HepG2 (cell line): ENCODE data around the gene HYAL1. TPM values are rescaled to one million over a fixed set of nuclear protein-coding genes. Genes with fewer than 3 reads are reported as not detected.

ENCODE experiments used
- CAMTA2 ChIP-seq: sonication (generic); formaldehyde crosslinking; IDR thresholded peaks from 2 replicates; pipeline ENCODE4 v1.4.0; 2020; ENCODE audit warnings: mild to moderate bottlenecking, missing genetic modification reagents, borderline replicate concordance
- EED ChIP-seq: sonication (generic); formaldehyde crosslinking; IDR thresholded peaks from 2 replicates; pipeline ENCODE4 v1.5.0; 2020; ENCODE audit warnings: mild to moderate bottlenecking, missing genetic modification reagents
- ESRRA ChIP-seq: sonication (generic); formaldehyde crosslinking; IDR thresholded peaks from 2 replicates; pipeline ENCODE4 v1.5.1; 2020; ENCODE audit warnings: mild to moderate bottlenecking, low read depth, missing genetic modification reagents
- FOXK1 ChIP-seq: sonication (generic); formaldehyde crosslinking; IDR thresholded peaks from 2 replicates; pipeline ENCODE4 v1.4.0; 2020; ENCODE audit warnings: low read depth, missing genetic modification reagents, borderline replicate concordance
- GATAD1 ChIP-seq: IDR thresholded peaks from 2 replicates; pipeline ENCODE4 v1.6.1; 2016; ENCODE audit warnings: missing genetic modification reagents, missing compliant biosample characterization
- MED13 ChIP-seq: sonication (generic); formaldehyde crosslinking; IDR thresholded peaks from 2 replicates; pipeline ENCODE4 v1.5.0; 2020; ENCODE audit warnings: missing genetic modification reagents
- MIER3 ChIP-seq: IDR thresholded peaks from 2 replicates; pipeline ENCODE4 v1.6.1; 2016; ENCODE audit warnings: missing compliant biosample characterization, borderline replicate concordance
- NCOA5 ChIP-seq: sonication (generic); formaldehyde crosslinking; IDR thresholded peaks from 2 replicates; pipeline ENCODE4 v1.4.0; 2020; ENCODE audit warnings: missing genetic modification reagents
- RFXAP ChIP-seq: sonication (generic); formaldehyde crosslinking; IDR thresholded peaks from 2 replicates; pipeline ENCODE4 v1.4.0; 2020; ENCODE audit warnings: missing genetic modification reagents, borderline replicate concordance
- SP2 ChIP-seq: sonication (generic); formaldehyde crosslinking; IDR thresholded peaks from 2 replicates; pipeline ENCODE4 v1.5.1; 2020; ENCODE audit warnings: mild to moderate bottlenecking, missing genetic modification reagents
- SSRP1 ChIP-seq: IDR thresholded peaks from 2 replicates; pipeline ENCODE4 v1.6.1; 2016; ENCODE audit warnings: control low read depth
- TBL1XR1 ChIP-seq: fragments of 150-350 bp; IDR thresholded peaks from 2 replicates; pipeline ENCODE4 v1.6.1; 2014; ENCODE audit warnings: borderline replicate concordance, low read length; ENCODE audit not compliant: partially characterized antibody
- ZBTB1 ChIP-seq: sonication (generic); formaldehyde crosslinking; IDR thresholded peaks from 2 replicates; pipeline ENCODE4 v1.4.0; 2020; ENCODE audit warnings: missing genetic modification reagents, borderline replicate concordance
- ZBTB20 ChIP-seq: sonication (generic); formaldehyde crosslinking; IDR thresholded peaks from 2 replicates; pipeline ENCODE4 v1.8.1; 2023; ENCODE audit warnings: missing genetic modification reagents, low read depth, mild to moderate bottlenecking, borderline replicate concordance
- ZFY ChIP-seq: sonication (generic); formaldehyde crosslinking; IDR thresholded peaks from 2 replicates; pipeline ENCODE4 v1.4.0; 2020; ENCODE audit warnings: missing genetic modification reagents
- ZKSCAN8 ChIP-seq: IDR thresholded peaks from 2 replicates; pipeline ENCODE4 v1.6.1; 2016; ENCODE audit warnings: borderline replicate concordance, missing genetic modification reagents, missing compliant biosample characterization
- ZNF33B ChIP-seq: sonication (generic); formaldehyde crosslinking; IDR thresholded peaks from 2 replicates; pipeline ENCODE4 v1.5.1; 2020; ENCODE audit warnings: mild to moderate bottlenecking, missing genetic modification reagents
- ZNF430 ChIP-seq: sonication (generic); formaldehyde crosslinking; IDR thresholded peaks from 2 replicates; pipeline ENCODE4 v1.9.0; 2021; ENCODE audit warnings: mild to moderate bottlenecking, missing genetic modification reagents
- ZNF451 ChIP-seq: sonication (generic); formaldehyde crosslinking; IDR thresholded peaks from 2 replicates; pipeline ENCODE4 v1.5.0; 2020; ENCODE audit warnings: mild to moderate bottlenecking, missing genetic modification reagents
- ZNF546 ChIP-seq: sonication (generic); formaldehyde crosslinking; conservative IDR thresholded peaks from 2 replicates; pipeline ENCODE4 v1.8.1; 2023; ENCODE audit warnings: mild to moderate bottlenecking, missing genetic modification reagents
- ZNF609 ChIP-seq: sonication (generic); formaldehyde crosslinking; IDR thresholded peaks from 2 replicates; pipeline ENCODE4 v1.4.0; 2020; ENCODE audit warnings: mild to moderate bottlenecking, missing genetic modification reagents, borderline replicate concordance
- ZNF670 ChIP-seq: sonication (generic); formaldehyde crosslinking; IDR thresholded peaks from 2 replicates; pipeline ENCODE4 v1.8.0; 2022; ENCODE audit warnings: mild to moderate bottlenecking, missing genetic modification reagents, borderline replicate concordance
- ZNF761 ChIP-seq: sonication (generic); formaldehyde crosslinking; conservative IDR thresholded peaks from 2 replicates; pipeline ENCODE4 v1.4.0; 2020; ENCODE audit warnings: mild to moderate bottlenecking, missing genetic modification reagents
- polyA plus RNA-seq, 8 experiments: library from polyadenylated mRNA; depleted of rRNA in 3 of 8; stranded (reverse) in 7 of 8; unstranded in 1 of 8; fragments of >200 nt; fragmentation: Illumina TruSeq in 4 of 8; extraction: Trizol in 4 of 8; gene quantifications; 2 replicates each; pipeline versions ENCODE4 v1.2.1 to v1.2.3, GENCODE V29; 2011 to 2016; ENCODE audit warnings: low read depth in 4 of 8, missing spikeins in 1 of 8, mixed read lengths in 1 of 8; ENCODE audit not compliant: insufficient read depth in 1 of 8
- total RNA-seq, 5 experiments: library from RNA; depleted of rRNA; stranded (reverse); fragments of >200 nt; fragmentation: Illumina TruSeq; extraction: Trizol; gene quantifications; 2 replicates each; pipeline ENCODE4 v1.2.3, GENCODE V29; 2016; ENCODE audit warnings: low read depth in 1 of 5

Gene HYAL1
- total and polyA plus RNA-seq, 2 of the 13 experiments (the other 11 are each of a cell fraction or from before 2014, with no cell fraction given): 76.5 to 193 TPM

GRCh38 chr3:50260027-50260941 lies 43.1 kb downstream of the HYAL1 start (continued):
- TF ChIP-seq ZNF609 (CRISPR knock-in tag) (peak; percentile 68; the same call in 1 of the 2 replicates), SP2 (CRISPR knock-in tag) (no peak), MIER3 (CRISPR knock-in tag) (peak; percentile 53; the same call in 1 of the 2 replicates), ZNF670 (CRISPR knock-in tag) (no peak; the same call in 1 of the 2 replicates), ZNF451 (CRISPR knock-in tag) (peak; percentile 24; the same call in 1 of the 2 replicates), ZFY (CRISPR knock-in tag) (peak; percentile 97), ZNF761 (CRISPR knock-in tag) (0 out of 2 replicates have a peak, but pooled peaks have one; percentile 2), CAMTA2 (CRISPR knock-in tag) (no peak), ZNF546 (CRISPR knock-in tag) (peak; percentile 92), ZBTB20 (CRISPR knock-in tag) (peak; percentile 6; the same call in 1 of the 2 replicates), SSRP1 (CRISPR knock-in tag) (no peak), FOXK1 (CRISPR knock-in tag) (peak; percentile 39; the same call in 1 of the 2 replicates), MED13 (CRISPR knock-in tag) (peak; percentile 97), ZNF33B (CRISPR knock-in tag) (0 out of 2 replicates have a peak, but pooled peaks have one; percentile 13), GATAD1 (CRISPR knock-in tag) (peak; percentile 60; the same call in 1 of the 2 replicates), RFXAP (peak; percentile 80), EED (CRISPR knock-in tag) (peak; percentile 52; the same call in 1 of the 2 replicates), NCOA5 (CRISPR knock-in tag) (no peak), ZBTB1 (no peak), ZKSCAN8 (CRISPR knock-in tag) (peak; percentile 22; the same call in 1 of the 2 replicates), ESRRA (CRISPR knock-in tag) (peak; percentile 59; the same call in 1 of the 2 replicates), ZNF430 (peak; percentile 65), TBL1XR1 (peak; percentile 13)
